ENCODE data around the gene PPM1H.

Gene PPM1H

DNA sequence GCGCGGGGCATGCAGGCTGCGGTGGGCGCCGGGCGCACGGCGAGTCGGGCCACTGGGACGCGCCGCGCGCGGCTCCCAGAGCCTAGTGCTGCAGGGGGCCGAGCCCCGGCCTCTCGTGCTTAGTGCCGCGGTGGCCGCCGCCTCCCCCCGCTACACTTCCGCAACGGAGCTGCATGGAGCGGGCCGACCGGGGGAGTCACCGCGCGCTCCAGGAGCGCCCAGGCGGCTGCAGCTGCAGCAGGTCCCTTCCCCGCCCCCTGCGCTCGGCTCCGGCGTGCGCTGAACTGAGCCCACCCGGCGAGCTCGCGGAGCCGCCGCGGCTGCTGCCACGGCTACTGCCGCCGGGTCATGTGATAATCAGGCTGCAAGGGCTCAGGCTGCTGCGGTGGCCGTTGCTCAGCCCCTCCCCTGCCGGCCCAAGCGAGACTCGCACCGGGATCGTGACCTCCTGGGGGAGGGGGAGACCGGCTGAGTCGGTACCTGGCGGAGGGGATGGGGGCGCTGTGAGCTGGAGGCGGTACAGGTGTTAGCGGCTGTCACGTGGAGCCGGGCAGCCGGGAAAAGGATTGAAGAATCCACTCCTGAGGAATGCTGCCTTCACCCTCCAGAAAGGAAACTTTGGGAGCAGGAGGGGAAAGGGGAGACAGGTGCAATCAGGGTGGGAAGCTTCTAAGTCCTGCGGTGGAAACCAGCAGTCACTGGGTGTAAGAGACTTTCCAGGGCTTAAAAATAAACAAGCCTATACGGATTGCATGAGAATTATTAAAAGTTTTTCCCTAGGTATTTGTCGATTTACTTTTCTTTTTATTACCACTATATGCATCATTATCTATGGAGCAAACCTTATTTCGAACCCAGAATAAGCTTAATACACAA lies at the start of gene PPM1H (continued):
- TF ChIP-seq, protein P1, sequence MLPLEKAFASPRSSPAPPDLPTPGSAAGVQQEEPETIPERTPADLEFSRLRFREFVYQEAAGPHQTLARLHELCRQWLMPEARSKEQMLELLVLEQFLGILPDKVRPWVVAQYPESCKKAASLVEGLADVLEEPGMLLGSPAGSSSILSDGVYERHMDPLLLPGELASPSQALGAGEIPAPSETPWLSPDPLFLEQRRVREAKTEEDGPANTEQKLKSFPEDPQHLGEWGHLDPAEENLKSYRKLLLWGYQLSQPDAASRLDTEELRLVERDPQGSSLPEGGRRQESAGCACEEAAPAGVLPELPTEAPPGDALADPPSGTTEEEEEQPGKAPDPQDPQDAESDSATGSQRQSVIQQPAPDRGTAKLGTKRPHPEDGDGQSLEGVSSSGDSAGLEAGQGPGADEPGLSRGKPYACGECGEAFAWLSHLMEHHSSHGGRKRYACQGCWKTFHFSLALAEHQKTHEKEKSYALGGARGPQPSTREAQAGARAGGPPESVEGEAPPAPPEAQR (tag by site-specific recombination; IDR thresholded peaks at IDR 0.05): no peak
- no peak for TF ChIP-seq GFI1B (tag by site-specific recombination; IDR thresholded peaks at IDR 0.05)
- no peak for TF ChIP-seq ZNF114 (tag by site-specific recombination; IDR thresholded peaks at IDR 0.05)
- TF ChIP-seq ZNF239 (tag by site-specific recombination; IDR thresholded peaks at IDR 0.05): no peak
- no peak for TF ChIP-seq ZNF544 (tag by site-specific recombination; IDR thresholded peaks at IDR 0.05)
- TF ChIP-seq GLI2 (tag by site-specific recombination; IDR thresholded peaks at IDR 0.05; ENCODE audit: borderline replicate concordance, low read depth): no peak
- TF ChIP-seq ZNF549 (tag by site-specific recombination; IDR thresholded peaks at IDR 0.05): no peak
- TF ChIP-seq, protein P2, sequence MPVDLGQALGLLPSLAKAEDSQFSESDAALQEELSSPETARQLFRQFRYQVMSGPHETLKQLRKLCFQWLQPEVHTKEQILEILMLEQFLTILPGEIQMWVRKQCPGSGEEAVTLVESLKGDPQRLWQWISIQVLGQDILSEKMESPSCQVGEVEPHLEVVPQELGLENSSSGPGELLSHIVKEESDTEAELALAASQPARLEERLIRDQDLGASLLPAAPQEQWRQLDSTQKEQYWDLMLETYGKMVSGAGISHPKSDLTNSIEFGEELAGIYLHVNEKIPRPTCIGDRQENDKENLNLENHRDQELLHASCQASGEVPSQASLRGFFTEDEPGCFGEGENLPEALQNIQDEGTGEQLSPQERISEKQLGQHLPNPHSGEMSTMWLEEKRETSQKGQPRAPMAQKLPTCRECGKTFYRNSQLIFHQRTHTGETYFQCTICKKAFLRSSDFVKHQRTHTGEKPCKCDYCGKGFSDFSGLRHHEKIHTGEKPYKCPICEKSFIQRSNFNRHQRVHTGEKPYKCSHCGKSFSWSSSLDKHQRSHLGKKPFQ (tag by site-specific recombination; IDR thresholded peaks at IDR 0.05): no peak
- TF ChIP-seq ZNF664 (tag by site-specific recombination; IDR thresholded peaks at IDR 0.05): no peak
- no peak for TF ChIP-seq ZNF548 (tag by site-specific recombination; IDR thresholded peaks at IDR 0.05)
- TF ChIP-seq, protein P3, sequence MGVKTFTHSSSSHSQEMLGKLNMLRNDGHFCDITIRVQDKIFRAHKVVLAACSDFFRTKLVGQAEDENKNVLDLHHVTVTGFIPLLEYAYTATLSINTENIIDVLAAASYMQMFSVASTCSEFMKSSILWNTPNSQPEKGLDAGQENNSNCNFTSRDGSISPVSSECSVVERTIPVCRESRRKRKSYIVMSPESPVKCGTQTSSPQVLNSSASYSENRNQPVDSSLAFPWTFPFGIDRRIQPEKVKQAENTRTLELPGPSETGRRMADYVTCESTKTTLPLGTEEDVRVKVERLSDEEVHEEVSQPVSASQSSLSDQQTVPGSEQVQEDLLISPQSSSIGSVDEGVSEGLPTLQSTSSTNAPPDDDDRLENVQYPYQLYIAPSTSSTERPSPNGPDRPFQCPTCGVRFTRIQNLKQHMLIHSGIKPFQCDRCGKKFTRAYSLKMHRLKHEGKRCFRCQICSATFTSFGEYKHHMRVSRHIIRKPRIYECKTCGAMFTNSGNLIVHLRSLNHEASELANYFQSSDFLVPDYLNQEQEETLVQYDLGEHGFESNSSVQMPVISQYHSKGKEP (tag by site-specific recombination; IDR thresholded peaks at IDR 0.05): peak; percentile 82
- TF ChIP-seq KLF16 (tag by site-specific recombination; IDR thresholded peaks at IDR 0.05): peak; percentile 76
- TF ChIP-seq, protein P4, sequence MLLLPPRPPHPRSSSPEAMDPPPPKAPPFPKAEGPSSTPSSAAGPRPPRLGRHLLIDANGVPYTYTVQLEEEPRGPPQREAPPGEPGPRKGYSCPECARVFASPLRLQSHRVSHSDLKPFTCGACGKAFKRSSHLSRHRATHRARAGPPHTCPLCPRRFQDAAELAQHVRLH (tag by site-specific recombination; IDR thresholded peaks at IDR 0.05): 0 out of 2 replicates have a peak, but pooled peaks have one; percentile 28
- TF ChIP-seq EGR2 (tag by site-specific recombination; IDR thresholded peaks at IDR 0.05; ENCODE audit: low read depth): peak; percentile 53
- peak; percentile 44 for TF ChIP-seq SP2 (tag by site-specific recombination; IDR thresholded peaks at IDR 0.05)
- peak; percentile 96 for TF ChIP-seq SCRT2 (tag by site-specific recombination; IDR thresholded peaks at IDR 0.05)
- TF ChIP-seq, protein P5, sequence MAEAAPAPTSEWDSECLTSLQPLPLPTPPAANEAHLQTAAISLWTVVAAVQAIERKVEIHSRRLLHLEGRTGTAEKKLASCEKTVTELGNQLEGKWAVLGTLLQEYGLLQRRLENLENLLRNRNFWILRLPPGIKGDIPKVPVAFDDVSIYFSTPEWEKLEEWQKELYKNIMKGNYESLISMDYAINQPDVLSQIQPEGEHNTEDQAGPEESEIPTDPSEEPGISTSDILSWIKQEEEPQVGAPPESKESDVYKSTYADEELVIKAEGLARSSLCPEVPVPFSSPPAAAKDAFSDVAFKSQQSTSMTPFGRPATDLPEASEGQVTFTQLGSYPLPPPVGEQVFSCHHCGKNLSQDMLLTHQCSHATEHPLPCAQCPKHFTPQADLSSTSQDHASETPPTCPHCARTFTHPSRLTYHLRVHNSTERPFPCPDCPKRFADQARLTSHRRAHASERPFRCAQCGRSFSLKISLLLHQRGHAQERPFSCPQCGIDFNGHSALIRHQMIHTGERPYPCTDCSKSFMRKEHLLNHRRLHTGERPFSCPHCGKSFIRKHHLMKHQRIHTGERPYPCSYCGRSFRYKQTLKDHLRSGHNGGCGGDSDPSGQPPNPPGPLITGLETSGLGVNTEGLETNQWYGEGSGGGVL (tag by site-specific recombination; IDR thresholded peaks at IDR 0.05): peak; percentile 43; the same call in 1 of the 2 replicates
- peak; percentile 53; the same call in 1 of the 2 replicates for TF ChIP-seq BCL11B (tag by site-specific recombination; IDR thresholded peaks at IDR 0.05; ENCODE audit: low read depth)
- peak; percentile 40; the same call in 1 of the 2 replicates for TF ChIP-seq SP3 (tag by site-specific recombination; IDR thresholded peaks at IDR 0.05)
- TF ChIP-seq YY2 (tag by site-specific recombination; IDR thresholded peaks at IDR 0.05): no peak
- peak; percentile 64 for TF ChIP-seq KLF9 (tag by site-specific recombination; IDR thresholded peaks at IDR 0.05; ENCODE audit: low read depth)
- TF ChIP-seq, protein P6, sequence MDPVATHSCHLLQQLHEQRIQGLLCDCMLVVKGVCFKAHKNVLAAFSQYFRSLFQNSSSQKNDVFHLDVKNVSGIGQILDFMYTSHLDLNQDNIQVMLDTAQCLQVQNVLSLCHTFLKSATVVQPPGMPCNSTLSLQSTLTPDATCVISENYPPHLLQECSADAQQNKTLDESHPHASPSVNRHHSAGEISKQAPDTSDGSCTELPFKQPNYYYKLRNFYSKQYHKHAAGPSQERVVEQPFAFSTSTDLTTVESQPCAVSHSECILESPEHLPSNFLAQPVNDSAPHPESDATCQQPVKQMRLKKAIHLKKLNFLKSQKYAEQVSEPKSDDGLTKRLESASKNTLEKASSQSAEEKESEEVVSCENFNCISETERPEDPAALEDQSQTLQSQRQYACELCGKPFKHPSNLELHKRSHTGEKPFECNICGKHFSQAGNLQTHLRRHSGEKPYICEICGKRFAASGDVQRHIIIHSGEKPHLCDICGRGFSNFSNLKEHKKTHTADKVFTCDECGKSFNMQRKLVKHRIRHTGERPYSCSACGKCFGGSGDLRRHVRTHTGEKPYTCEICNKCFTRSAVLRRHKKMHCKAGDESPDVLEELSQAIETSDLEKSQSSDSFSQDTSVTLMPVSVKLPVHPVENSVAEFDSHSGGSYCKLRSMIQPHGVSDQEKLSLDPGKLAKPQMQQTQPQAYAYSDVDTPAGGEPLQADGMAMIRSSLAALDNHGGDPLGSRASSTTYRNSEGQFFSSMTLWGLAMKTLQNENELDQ (tag by site-specific recombination; IDR thresholded peaks at IDR 0.05; ENCODE audit: low read depth): no peak
- no peak for TF ChIP-seq ZNF658 (tag by site-specific recombination; IDR thresholded peaks at IDR 0.05)
- no peak for TF ChIP-seq ZNF221 (tag by site-specific recombination; IDR thresholded peaks at IDR 0.05; ENCODE audit: borderline replicate concordance)
- TF ChIP-seq, protein P7, sequence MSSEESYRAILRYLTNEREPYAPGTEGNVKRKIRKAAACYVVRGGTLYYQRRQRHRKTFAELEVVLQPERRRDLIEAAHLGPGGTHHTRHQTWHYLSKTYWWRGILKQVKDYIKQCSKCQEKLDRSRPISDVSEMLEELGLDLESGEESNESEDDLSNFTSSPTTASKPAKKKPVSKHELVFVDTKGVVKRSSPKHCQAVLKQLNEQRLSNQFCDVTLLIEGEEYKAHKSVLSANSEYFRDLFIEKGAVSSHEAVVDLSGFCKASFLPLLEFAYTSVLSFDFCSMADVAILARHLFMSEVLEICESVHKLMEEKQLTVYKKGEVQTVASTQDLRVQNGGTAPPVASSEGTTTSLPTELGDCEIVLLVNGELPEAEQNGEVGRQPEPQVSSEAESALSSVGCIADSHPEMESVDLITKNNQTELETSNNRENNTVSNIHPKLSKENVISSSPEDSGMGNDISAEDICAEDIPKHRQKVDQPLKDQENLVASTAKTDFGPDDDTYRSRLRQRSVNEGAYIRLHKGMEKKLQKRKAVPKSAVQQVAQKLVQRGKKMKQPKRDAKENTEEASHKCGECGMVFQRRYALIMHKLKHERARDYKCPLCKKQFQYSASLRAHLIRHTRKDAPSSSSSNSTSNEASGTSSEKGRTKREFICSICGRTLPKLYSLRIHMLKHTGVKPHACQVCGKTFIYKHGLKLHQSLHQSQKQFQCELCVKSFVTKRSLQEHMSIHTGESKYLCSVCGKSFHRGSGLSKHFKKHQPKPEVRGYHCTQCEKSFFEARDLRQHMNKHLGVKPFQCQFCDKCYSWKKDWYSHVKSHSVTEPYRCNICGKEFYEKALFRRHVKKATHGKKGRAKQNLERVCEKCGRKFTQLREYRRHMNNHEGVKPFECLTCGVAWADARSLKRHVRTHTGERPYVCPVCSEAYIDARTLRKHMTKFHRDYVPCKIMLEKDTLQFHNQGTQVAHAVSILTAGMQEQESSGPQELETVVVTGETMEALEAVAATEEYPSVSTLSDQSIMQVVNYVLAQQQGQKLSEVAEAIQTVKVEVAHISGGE (tag by site-specific recombination; conservative IDR thresholded peaks at IDR 0.05; ENCODE audit: low read depth): no peak; the same call in 1 of the 2 replicates
